ENCODE data around the gene COPS2.
A peak's percentile ranks its signal among the peaks of the same experiment; 100 is the strongest.
"Not testable (repeated sequence)": the region's sequence is repeated elsewhere in the genome, so short reads cannot be mapped to it uniquely, and the experiment has no call there.

COPS2 gene

GRCh38 chr15:49175582-49176397 lies 20.4 kb upstream of the COPS2 start:
- not testable (repeated sequence) for H3K27me3 ChIP-seq (ENCODE audit: insufficient read depth, poor library complexity, severe bottlenecking); DNase-seq (ENCODE audit: low read depth in 1 of 2, low spot score in 1 of 2); H3K4me3 ChIP-seq (replicated peaks; ENCODE audit: insufficient read depth, low read length); H3K27ac ChIP-seq (replicated peaks)

- TF ChIP-seq REST (IDR thresholded peaks at IDR 0.05; ENCODE audit: insufficient replicate concordance, low read depth) = no peak
- no peak for TF ChIP-seq SPI1 (IDR thresholded peaks at IDR 0.05; ENCODE audit: borderline replicate concordance, low read depth)
- Histone ChIP-seq H3K27ac (replicated peaks) (0 out of 2 replicates have a peak overlapping the region, but pooled peaks have one; percentile 3), H3K4me3 (replicated peaks; ENCODE audit: insufficient read depth, low read length) (no peak overlapping the region), H3K27me3 (ENCODE audit: insufficient read depth, poor library complexity, severe bottlenecking) (no peaks in the 10 kb centered on the region)
- DNase-seq (ENCODE audit: low read depth in 1 of 2, low spot score in 1 of 2) = peak in 1 of 2 experiments; percentile 36
Observed at GRCh38 chr15:49174902-49175301, 19.5 kb upstream of the COPS2 start.

GRCh38 chr15:49171790-49172189 lies 16.4 kb upstream of the COPS2 start:
- TF ChIP-seq REST (IDR thresholded peaks at IDR 0.05; ENCODE audit: insufficient replicate concordance, low read depth) (no peak), SPI1 (IDR thresholded peaks at IDR 0.05; ENCODE audit: borderline replicate concordance, low read depth) (no peak), GABPA (IDR thresholded peaks at IDR 0.05; ENCODE audit: low read depth) (no peak), POLR2AphosphoS5 (IDR thresholded peaks at IDR 0.05; ENCODE audit: low read depth) (no peak; the same call in 1 of the 2 replicates), CTCF (IDR thresholded peaks at IDR 0.05; ENCODE audit: insufficient read depth, low read length) (no peak)
- peak in 1 of 2 experiments; percentile 39 for DNase-seq (ENCODE audit: low read depth in 1 of 2, low spot score in 1 of 2)
- Histone ChIP-seq H3K27ac (replicated peaks) (peak overlapping the region; percentile 90), H3K27me3 (ENCODE audit: insufficient read depth, poor library complexity, severe bottlenecking) (no peaks in the 10 kb centered on the region), H3K4me3 (replicated peaks; ENCODE audit: insufficient read depth, low read length) (peak overlapping the region; percentile 71)

- TF ChIP-seq SPI1 (IDR thresholded peaks at IDR 0.05; ENCODE audit: borderline replicate concordance, low read depth) (no peak), GABPA (IDR thresholded peaks at IDR 0.05; ENCODE audit: low read depth) (no peak), CTCF (IDR thresholded peaks at IDR 0.05; ENCODE audit: insufficient read depth, low read length) (no peak), REST (IDR thresholded peaks at IDR 0.05; ENCODE audit: insufficient replicate concordance, low read depth) (peak; percentile 44), POLR2AphosphoS5 (IDR thresholded peaks at IDR 0.05; ENCODE audit: low read depth) (peak; percentile 87)
- peak; percentile 78 to 97 for DNase-seq (ENCODE audit: low read depth in 1 of 2, low spot score in 1 of 2)
- Histone ChIP-seq H3K27me3 (ENCODE audit: insufficient read depth, poor library complexity, severe bottlenecking) (no peaks in the 10 kb centered on the region), H3K27ac (replicated peaks) (peak within 1 kb of the TSS; percentile 90), H3K4me3 (replicated peaks; ENCODE audit: insufficient read depth, low read length) (peak within 1 kb of the TSS; percentile 71)
Observed at GRCh38 chr15:49169880-49170597, 14.6 kb upstream of the COPS2 start, which contains the start of gene GALK2. Gene GALK2, plus strand, starts transcription at chr15:49170247. Its CDS starts 76 bp downstream, at chr15:49170323.
